HG02973 (cell line): Measurements from ENCODE around the gene POLR2J3.
"Not testable (repeated sequence)": the region's sequence is repeated elsewhere in the genome, so short reads cannot be mapped to it uniquely, and the experiment has no call there.

Experiments used
- ATAC-seq: cut with Tn5 transposase; IDR thresholded peaks from one replicate; pipeline ENCODE4 v1.9.1; 2021; ENCODE audit warnings: moderate library complexity; ENCODE audit not compliant: unreplicated experiment

Gene POLR2J3

GRCh38 chr7:102589857-102590256 lies 17.5 kb upstream of the POLR2J3 start:
- ATAC-seq: peak; percentile 42

DNA sequence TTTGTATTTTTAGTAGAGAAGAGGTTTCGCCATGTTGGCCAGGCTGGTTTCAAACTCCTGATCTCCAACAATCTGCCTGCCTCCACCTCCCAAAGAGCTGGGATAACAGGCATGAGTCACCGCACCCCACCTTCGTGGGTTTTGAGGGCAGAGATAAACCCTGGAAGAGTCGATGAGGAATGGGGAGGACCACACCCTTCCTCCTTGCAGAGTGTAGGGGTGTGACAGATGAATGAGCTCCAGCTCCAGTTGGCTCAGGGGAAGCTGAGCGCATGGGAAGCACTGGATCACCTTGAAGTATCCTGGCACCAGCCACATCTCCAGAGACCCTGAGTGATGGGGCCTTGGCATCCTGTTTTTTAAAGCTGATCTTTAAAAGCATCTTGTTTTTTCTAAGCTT lies 11.1 kb upstream of the POLR2J3 start:
- not testable (repeated sequence) for ATAC-seq

GRCh38 chr7:102581722-102582121 lies 9.3 kb upstream of the POLR2J3 start:
- not testable (repeated sequence) for ATAC-seq

- not testable (repeated sequence) for ATAC-seq
Observed at GRCh38 chr7:102578486-102578885, 6.1 kb upstream of the POLR2J3 start.

- not testable (repeated sequence) for ATAC-seq
Observed at GRCh38 chr7:102577315-102578240, 5.2 kb upstream of the POLR2J3 start.

DNA sequence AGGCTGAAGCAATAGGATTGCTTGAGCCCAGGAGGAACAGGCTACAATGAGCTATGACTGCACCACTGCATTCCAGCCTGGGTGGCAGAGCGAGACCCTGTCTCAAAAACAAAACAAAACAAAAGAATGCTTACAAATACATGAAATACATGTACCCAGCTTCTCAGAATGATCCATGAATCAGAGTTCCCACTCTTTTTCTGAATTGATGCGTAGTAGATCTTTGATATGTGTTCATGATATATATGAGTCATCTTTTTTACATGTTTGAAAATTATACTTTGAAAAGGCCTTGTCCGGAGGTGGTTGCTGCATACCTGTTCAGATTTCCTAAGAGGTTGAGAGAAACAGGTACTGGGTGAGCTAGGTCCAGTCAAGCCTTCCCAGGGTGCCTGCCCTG lies 4.0 kb upstream of the POLR2J3 start:
- ATAC-seq: not testable (repeated sequence)

DNA sequence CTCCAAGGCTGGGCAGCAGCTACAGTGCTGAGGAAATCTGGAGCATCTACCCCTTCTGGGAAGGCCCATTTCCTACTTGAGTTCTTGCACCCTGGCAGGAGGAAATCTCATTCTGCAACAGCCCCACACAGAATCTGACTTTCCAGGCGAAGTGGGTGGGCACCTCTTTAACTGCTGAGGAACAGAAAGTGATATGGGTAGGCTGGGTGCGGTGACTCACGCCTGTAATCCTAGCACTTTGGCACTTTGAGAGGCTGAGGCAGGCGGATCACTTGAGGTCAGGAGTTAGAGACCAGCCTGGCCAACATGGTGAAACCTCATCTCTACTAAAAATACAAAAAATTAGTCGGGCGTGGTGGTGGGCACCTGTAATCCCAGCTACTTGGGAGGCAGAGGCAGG lies 2.2 kb upstream of the POLR2J3 start:
- ATAC-seq: not testable (repeated sequence)

DNA sequence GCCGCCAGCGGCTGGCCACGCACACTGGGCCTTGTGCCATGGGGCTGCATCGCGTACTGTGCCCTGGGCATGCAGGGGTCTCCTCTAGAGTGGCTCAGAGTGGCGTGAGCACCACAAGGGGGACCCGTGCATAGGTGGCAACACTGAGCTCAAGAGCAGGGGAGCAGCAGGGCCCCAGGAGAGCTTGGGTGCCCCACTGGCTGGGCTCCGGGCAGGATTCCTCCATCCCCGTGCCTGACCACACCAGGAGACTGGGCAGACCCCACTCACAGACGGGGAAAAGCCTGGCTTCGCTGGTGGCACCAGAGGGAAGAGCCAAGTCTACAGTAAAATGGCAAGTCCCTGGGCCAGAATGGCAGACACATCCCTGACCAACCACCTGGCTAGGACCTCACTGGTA lies 3.8 kb downstream of the POLR2J3 start:
- not testable (repeated sequence) for ATAC-seq

- not testable (repeated sequence) for ATAC-seq
Observed at GRCh38 chr7:102550808-102551422, 21.5 kb downstream of the POLR2J3 start, which contains the start of gene SPDYE2. SPDYE2 (plus strand) TSS chr7:102551226; CDS start chr7:102553256, 2,030 bp downstream.

DNA sequence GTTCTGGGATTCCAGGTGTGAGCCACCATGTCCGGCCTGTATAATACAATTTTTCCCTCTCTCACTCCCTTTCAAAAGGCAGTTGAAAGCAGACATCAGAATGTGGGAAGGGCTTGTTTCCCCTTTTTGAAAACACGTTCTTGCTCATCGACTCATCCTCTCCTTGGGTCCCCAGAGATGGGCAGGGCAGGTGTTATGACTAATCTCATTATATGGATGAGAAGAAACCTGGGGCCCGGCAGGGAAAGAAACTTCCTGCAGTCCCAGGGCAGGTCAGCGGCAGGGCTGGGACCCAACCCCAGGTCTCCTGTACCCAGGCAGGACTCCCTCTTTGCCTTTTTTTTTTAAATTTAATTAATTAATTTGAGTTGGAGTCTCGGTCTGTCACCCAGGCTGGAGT lies 26.0 kb downstream of the POLR2J3 start:
- peak; percentile 79 for ATAC-seq

GRCh38 chr7:102545288-102545687 lies 27.1 kb downstream of the POLR2J3 start:
- not testable (repeated sequence) for ATAC-seq

GRCh38 chr7:102544372-102544771 lies 28.0 kb downstream of the POLR2J3 start:
- ATAC-seq: not testable (repeated sequence)

DNA sequence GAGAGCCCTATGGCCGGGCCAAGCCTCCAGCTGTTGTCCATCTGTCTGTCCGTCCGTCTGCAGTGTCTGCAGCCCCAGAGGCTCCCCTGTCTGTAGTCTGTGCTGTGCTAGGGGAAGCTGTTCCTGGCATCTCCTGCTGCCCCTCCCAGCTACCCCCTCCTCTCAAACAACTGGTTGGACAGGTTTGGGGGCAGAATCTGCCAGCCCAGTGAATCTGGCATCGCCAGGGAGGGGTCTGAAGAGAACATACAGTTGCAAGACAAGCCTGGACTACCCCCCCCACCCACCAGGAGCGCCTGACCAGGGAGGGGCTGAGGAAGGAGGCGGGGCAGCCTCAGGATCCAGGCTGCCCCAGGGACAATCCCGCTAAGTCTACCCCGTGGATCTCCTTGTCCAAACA lies 28.8 kb downstream of the POLR2J3 start, which contains the start of gene UPK3BL2:
Gene UPK3BL2, minus strand, starts transcription at position 101 of the 400 bp plus-strand sequence. Its CDS starts 60 bp downstream, at position 41.
- ATAC-seq: not testable (repeated sequence)

- ATAC-seq: not testable (repeated sequence)
Observed at GRCh38 chr7:102542771-102543170, 29.6 kb downstream of the POLR2J3 start.

- not testable (repeated sequence) for ATAC-seq
Observed at GRCh38 chr7:102542083-102542482, 30.3 kb downstream of the POLR2J3 start.

GRCh38 chr7:102540604-102541003 lies 31.8 kb downstream of the POLR2J3 start:
- not testable (repeated sequence) for ATAC-seq

- not testable (repeated sequence) for ATAC-seq
Observed at GRCh38 chr7:102535062-102535615, 37.2 kb downstream of the POLR2J3 start.

DNA sequence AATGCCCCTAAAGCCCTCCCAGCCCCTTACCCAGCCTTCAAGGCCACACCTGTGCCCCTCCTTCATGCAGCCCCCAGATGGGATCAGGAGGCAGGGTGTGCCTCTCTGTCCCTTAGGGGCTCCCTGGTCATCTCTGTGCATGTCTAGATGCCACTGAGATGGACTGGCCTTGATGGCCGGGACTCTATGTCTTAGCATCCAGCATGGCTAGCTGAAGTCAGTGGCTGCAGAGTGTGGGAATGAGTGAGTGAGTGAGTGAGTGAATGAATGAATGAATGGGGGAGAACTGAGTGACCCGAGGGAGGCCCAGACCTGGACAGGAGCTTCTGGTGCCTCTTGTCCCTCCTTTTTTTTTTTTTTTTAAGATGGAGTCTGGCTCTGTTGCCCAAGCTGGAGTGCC lies 40.3 kb downstream of the POLR2J3 start:
- not testable (repeated sequence) for ATAC-seq

- ATAC-seq: not testable (repeated sequence)
Observed at GRCh38 chr7:102531583-102531982, 40.8 kb downstream of the POLR2J3 start.

DNA sequence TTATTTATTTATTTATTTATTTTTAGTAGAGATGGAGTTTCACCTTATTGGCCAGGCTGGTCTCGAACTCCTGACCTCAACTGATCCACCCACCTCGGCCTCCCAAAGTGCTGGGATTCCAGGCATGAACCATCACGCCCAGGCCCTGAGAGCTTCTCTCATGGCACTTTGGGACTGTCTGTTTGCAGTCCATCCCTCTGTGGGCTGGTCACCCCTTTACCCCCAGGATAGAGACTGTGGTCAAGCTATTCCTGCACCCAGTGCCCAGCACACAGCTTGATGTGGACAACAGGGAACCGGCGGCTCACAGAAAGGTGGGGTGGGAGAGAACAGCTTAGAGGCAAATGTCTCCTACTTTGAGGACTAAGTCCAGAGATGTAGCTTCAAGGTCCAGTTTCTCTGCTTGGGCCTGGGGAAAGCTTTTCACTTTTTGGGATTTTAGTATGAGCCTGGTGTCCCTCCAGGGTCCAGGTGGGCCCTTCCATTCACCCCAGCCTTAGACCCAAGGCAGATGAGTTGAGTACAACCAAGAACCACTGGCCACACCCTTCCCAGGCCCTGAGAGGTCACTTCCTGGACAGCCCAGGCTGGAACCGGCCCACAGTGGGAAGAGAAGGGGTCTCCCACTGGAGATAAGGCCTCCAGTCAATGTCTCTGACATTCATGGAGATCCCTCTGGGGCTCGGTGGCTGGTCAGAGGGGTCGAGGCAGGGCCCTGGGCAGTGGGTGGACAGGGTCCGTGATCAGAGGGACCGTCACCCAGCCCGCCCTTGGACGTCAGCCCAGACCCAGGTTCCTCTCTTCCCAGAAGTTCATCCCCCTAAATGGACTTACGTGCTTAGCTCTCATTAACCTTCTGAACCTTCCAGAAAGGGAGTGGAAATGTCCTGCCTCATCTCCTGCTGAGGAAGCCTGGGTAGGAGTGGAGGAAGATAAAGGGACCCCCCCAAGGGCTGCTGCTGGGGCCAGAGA lies 44.3 kb downstream of the POLR2J3 start:
- not testable (repeated sequence) for ATAC-seq
